WTC11 (cell line): ENCODE data around the gene DNPH1. TPM values are rescaled to one million over a fixed set of nuclear protein-coding genes. Genes with fewer than 3 reads are reported as not detected.
A peak's percentile ranks its signal among the peaks of the same experiment; 100 is the strongest.

Experiments used
- ARID4B ChIP-seq: sonication (generic); formaldehyde crosslinking; IDR thresholded peaks from 2 replicates; pipeline ENCODE4 v1.8.0; 2023; ENCODE audit warnings: missing genetic modification reagents, mild to moderate bottlenecking, borderline replicate concordance
- E2F4 ChIP-seq: sonication (generic); formaldehyde crosslinking; IDR thresholded peaks from 2 replicates; pipeline ENCODE4 v1.8.1; 2022; ENCODE audit warnings: low read depth, mild to moderate bottlenecking, moderate library complexity, missing genetic modification reagents, borderline replicate concordance
- E2F5 ChIP-seq: sonication (generic); formaldehyde crosslinking; IDR thresholded peaks from 2 replicates; pipeline ENCODE4 v1.8.1; 2022; ENCODE audit warnings: mild to moderate bottlenecking, moderate library complexity, missing genetic modification reagents
- GABPB1 ChIP-seq: sonication (generic); formaldehyde crosslinking; IDR thresholded peaks from 2 replicates; pipeline ENCODE4 v1.8.1; 2023; ENCODE audit warnings: mild to moderate bottlenecking, missing genetic modification reagents
- GTF2I ChIP-seq: fragments of 250-450 bp; sonication (Bioruptor Pico); conservative IDR thresholded peaks from 2 replicates; pipeline ENCODE4 v1.4.0; 2021; ENCODE audit warnings: mild to moderate bottlenecking
- HMGXB4 ChIP-seq: sonication (generic); formaldehyde crosslinking; IDR thresholded peaks from 2 replicates; pipeline ENCODE4 v1.8.1; 2023; ENCODE audit warnings: mild to moderate bottlenecking, moderate library complexity, missing genetic modification reagents
- KAT7 ChIP-seq: sonication (generic); formaldehyde crosslinking; IDR thresholded peaks from 2 replicates; pipeline ENCODE4 v1.8.1; 2023; ENCODE audit warnings: missing genetic modification reagents, mild to moderate bottlenecking, borderline replicate concordance
- MAX ChIP-seq: sonication (generic); formaldehyde crosslinking; IDR thresholded peaks from 2 replicates; pipeline ENCODE4 v1.8.0; 2022; ENCODE audit warnings: mild to moderate bottlenecking, missing genetic modification reagents
- NFATC4 ChIP-seq: fragments of 250-450 bp; sonication (Bioruptor Pico); IDR thresholded peaks from 2 replicates; pipeline ENCODE4 v1.9.0; 2021; ENCODE audit warnings: mild to moderate bottlenecking
- PRDM15 ChIP-seq: sonication (generic); formaldehyde crosslinking; IDR thresholded peaks from 2 replicates; pipeline ENCODE4 v1.8.0; 2022; ENCODE audit warnings: missing genetic modification reagents
- PREB ChIP-seq: sonication (generic); formaldehyde crosslinking; IDR thresholded peaks from 2 replicates; pipeline ENCODE4 v1.8.1; 2022; ENCODE audit warnings: mild to moderate bottlenecking, missing genetic modification reagents, moderate library complexity, borderline replicate concordance
- USF2 ChIP-seq: sonication (generic); formaldehyde crosslinking; IDR thresholded peaks from 2 replicates; pipeline ENCODE4 v1.8.1; 2023; ENCODE audit warnings: mild to moderate bottlenecking, missing genetic modification reagents, moderate library complexity
- ZBTB43 ChIP-seq: sonication (generic); formaldehyde crosslinking; IDR thresholded peaks from 2 replicates; pipeline ENCODE4 v1.8.1; 2023; ENCODE audit warnings: mild to moderate bottlenecking, missing genetic modification reagents
- ZNF219 ChIP-seq: sonication (generic); formaldehyde crosslinking; IDR thresholded peaks from 2 replicates; pipeline ENCODE4 v1.8.0; 2023; ENCODE audit warnings: missing genetic modification reagents, mild to moderate bottlenecking, borderline replicate concordance
- total RNA-seq: library from RNA; stranded (reverse); gene quantifications from 3 replicates; pipeline ENCODE4 v1.2.3, GENCODE V29; 2021

The DNPH1 gene
- total RNA-seq, 1 experiment from 2014 or later = 48.4 TPM

GRCh38 chr6:43228951-43229802 is at the start of gene DNPH1 (continued):
- peak; percentile 75 for TF ChIP-seq ARID4B (CRISPR knock-in tag)
- no peak for TF ChIP-seq NFATC4 (CRISPR knock-in tag)
- 0 out of 2 replicates have a peak, but pooled peaks have one; percentile 63 for TF ChIP-seq ZBTB43 (CRISPR knock-in tag)
- TF ChIP-seq E2F5 (CRISPR knock-in tag) = peak; percentile 82; the same call in 1 of the 2 replicates
- TF ChIP-seq MAX = peak; percentile 95
- peak; percentile 77; the same call in 1 of the 2 replicates for TF ChIP-seq PRDM15 (CRISPR knock-in tag)
- TF ChIP-seq GTF2I (CRISPR knock-in tag) = no peak
- TF ChIP-seq GABPB1 (CRISPR knock-in tag) = peak; percentile 74
- TF ChIP-seq E2F4 (CRISPR knock-in tag) = 0 out of 2 replicates have a peak, but pooled peaks have one; percentile 29
- peak; percentile 52; the same call in 1 of the 2 replicates for TF ChIP-seq ZNF219 (CRISPR knock-in tag)
- TF ChIP-seq PREB = no peak
- TF ChIP-seq USF2 (CRISPR knock-in tag) = peak; percentile 99
- TF ChIP-seq HMGXB4 = peak; percentile 98
- TF ChIP-seq KAT7 (CRISPR knock-in tag) = peak; percentile 95
